ENCODE measurements around the gene UGT1A8.

- TF ChIP-seq, protein P1, sequence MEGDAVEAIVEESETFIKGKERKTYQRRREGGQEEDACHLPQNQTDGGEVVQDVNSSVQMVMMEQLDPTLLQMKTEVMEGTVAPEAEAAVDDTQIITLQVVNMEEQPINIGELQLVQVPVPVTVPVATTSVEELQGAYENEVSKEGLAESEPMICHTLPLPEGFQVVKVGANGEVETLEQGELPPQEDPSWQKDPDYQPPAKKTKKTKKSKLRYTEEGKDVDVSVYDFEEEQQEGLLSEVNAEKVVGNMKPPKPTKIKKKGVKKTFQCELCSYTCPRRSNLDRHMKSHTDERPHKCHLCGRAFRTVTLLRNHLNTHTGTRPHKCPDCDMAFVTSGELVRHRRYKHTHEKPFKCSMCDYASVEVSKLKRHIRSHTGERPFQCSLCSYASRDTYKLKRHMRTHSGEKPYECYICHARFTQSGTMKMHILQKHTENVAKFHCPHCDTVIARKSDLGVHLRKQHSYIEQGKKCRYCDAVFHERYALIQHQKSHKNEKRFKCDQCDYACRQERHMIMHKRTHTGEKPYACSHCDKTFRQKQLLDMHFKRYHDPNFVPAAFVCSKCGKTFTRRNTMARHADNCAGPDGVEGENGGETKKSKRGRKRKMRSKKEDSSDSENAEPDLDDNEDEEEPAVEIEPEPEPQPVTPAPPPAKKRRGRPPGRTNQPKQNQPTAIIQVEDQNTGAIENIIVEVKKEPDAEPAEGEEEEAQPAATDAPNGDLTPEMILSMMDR (IDR thresholded peaks at IDR 0.05), result no peak
- TF ChIP-seq POLR2A (IDR thresholded peaks at IDR 0.05), result no peak
Measured at GRCh38 chr2:233668605-233669260, 51.3 kb downstream of the UGT1A8 start.

Data from adrenal gland (tissue), 5 donors.